ENCODE data around the gene IFT80. TPM values are rescaled to one million over a fixed set of nuclear protein-coding genes. Genes with fewer than 3 reads are reported as not detected.

The IFT80 gene
- total and polyA plus RNA-seq, 9 of the 15 experiments (the other 6 are each of a cell fraction or from before 2014, with no cell fraction given), result 6.7 to 21.1 (median 16.4) TPM

DNA sequence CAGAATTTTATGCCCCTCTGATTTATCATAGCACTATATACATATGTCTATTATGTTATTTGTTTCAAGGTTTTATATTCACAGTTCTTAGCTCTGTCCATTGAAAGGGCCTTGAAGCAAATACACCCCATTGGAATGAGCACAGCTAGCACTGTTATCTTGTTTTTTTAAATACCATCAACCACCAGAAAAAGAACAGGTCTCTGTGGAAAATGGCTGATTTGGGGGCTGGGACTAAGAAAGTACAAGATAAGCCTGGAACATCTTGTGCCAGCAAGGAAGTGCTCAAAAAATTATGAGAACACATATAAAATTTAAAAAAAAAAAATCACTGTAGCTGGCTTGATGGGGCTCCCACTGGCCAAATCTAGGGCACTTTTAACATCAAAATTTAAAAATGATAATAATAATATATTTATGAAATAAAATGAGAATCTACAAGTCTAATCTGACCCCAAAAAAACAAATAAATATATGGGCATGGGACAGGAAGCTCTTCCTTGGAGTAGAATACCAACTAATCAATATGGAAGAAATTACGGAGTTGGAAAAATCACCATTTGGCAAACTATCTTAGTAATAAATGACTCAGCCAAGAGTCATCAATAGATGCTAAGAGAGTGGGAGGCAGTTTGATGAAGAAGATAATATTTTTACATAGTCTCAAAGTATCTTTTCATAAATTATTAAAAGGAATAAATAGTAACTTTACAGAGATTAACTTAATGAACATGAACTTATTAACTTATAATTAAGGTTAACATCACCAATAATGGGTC lies 20.5 kb downstream of the IFT80 start:
- Histone ChIP-seq H3K4me1 (replicated peaks in 1 of 2; ENCODE audit: control insufficient read depth in 2 of 2, insufficient read depth in 2 of 2, low read length in 2 of 2) (no peaks in the 10 kb centered on the region; a peak in 1 of 5 replicates), H4K20me1 (replicated peaks; ENCODE audit: control insufficient read depth, insufficient read depth, low read length) (no peaks in the 10 kb centered on the region), H3K4me2 (ENCODE audit: insufficient read depth, low read length) (no peak overlapping the region), H3K27me3 (ENCODE audit: control insufficient read depth in 2 of 2, insufficient read depth in 2 of 2, low read length in 2 of 2) (no peaks in the 10 kb centered on the region), H3K36me3 (ENCODE audit: control insufficient read depth, insufficient read depth, low read length) (no peaks in the 10 kb centered on the region), H2AFZ (ENCODE audit: low read depth, low read length) (no peak overlapping the region), H3K79me2 (ENCODE audit: control insufficient read depth, insufficient read depth, low read length) (no peaks in the 10 kb centered on the region), H3K9me1 (ENCODE audit: control insufficient read depth, insufficient read depth, low read length) (no peaks in the 10 kb centered on the region), H3K4me3 (no peak overlapping the region), H3K9ac (ENCODE audit: insufficient read depth in 1 of 2, low read depth in 2 of 2, low read length in 2 of 2) (no peak overlapping the region), H3K27ac (ENCODE audit: extremely low read depth, low read depth, low read length) (no peak overlapping the region), H3K9me3 (replicated peaks; ENCODE audit: control insufficient read depth, insufficient read depth, low read depth, low read length) (no peaks in the 10 kb centered on the region)
- intact Hi-C loops (cut with micrococcal nuclease), result no loop called here
- 80% methylated on average over 1 of the region's 1 CpG for WGBS (ENCODE audit: insufficient coverage, low coverage, missing lambda C conversion rate)
- FAIRE-seq (no peak), ATAC-seq (no peak), DNase-seq (ENCODE audit: extremely low read depth in 1 of 4, low spot score in 3 of 4) (no peak)
- BruUV-seq (replicated peaks), result no TSS peak
- ChIA-PET POLR2A (interaction anchor here (0.6 to 0.9 kb wide), 2 partner anchors 21 to 25 kb away, joined by 3 read pairs; no protein-coding TSS in a partner anchor), CTCF (ENCODE audit: low intra/inter-chr PET ratio) (no interaction called here)
- in situ Hi-C loops (cut with MboI), result no loop called here
- TF ChIP-seq ZNF76 (CRISPR knock-in tag; IDR thresholded peaks at IDR 0.05; ENCODE audit: borderline replicate concordance) (no peak), TBP (optimal IDR thresholded peaks at IDR 0.05; ENCODE audit: low read depth, low read length) (no peak), HNRNPLL (IDR thresholded peaks at IDR 0.05; ENCODE audit: low read depth, low read length, poor library complexity, severe bottlenecking) (no peak), RBM15 (IDR thresholded peaks at IDR 0.05; ENCODE audit: insufficient read depth, low read length) (no peak), GATAD2B (IDR thresholded peaks at IDR 0.05; ENCODE audit: borderline replicate concordance) (no peak), DDX20 (tag; IDR thresholded peaks at IDR 0.05; ENCODE audit: low read depth) (no peak), ZNF175 (CRISPR knock-in tag; IDR thresholded peaks at IDR 0.05; ENCODE audit: low read depth) (no peak), NCOA1 (IDR thresholded peaks at IDR 0.05; ENCODE audit: low read depth) (no peak), ZNF217 (CRISPR knock-in tag; IDR thresholded peaks at IDR 0.05) (no peak)
- TF ChIP-seq, protein P1, sequence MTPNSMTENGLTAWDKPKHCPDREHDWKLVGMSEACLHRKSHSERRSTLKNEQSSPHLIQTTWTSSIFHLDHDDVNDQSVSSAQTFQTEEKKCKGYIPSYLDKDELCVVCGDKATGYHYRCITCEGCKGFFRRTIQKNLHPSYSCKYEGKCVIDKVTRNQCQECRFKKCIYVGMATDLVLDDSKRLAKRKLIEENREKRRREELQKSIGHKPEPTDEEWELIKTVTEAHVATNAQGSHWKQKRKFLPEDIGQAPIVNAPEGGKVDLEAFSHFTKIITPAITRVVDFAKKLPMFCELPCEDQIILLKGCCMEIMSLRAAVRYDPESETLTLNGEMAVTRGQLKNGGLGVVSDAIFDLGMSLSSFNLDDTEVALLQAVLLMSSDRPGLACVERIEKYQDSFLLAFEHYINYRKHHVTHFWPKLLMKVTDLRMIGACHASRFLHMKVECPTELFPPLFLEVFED (CRISPR knock-in tag; conservative IDR thresholded peaks at IDR 0.05), result no peak
- TF ChIP-seq, protein P2, sequence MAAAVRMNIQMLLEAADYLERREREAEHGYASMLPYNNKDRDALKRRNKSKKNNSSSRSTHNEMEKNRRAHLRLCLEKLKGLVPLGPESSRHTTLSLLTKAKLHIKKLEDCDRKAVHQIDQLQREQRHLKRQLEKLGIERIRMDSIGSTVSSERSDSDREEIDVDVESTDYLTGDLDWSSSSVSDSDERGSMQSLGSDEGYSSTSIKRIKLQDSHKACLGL (CRISPR knock-in tag; IDR thresholded peaks at IDR 0.05; ENCODE audit: borderline replicate concordance, poor library complexity, severe bottlenecking), result no peak
- TF ChIP-seq, protein P3, sequence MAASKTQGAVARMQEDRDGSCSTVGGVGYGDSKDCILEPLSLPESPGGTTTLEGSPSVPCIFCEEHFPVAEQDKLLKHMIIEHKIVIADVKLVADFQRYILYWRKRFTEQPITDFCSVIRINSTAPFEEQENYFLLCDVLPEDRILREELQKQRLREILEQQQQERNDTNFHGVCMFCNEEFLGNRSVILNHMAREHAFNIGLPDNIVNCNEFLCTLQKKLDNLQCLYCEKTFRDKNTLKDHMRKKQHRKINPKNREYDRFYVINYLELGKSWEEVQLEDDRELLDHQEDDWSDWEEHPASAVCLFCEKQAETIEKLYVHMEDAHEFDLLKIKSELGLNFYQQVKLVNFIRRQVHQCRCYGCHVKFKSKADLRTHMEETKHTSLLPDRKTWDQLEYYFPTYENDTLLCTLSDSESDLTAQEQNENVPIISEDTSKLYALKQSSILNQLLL (CRISPR knock-in tag; IDR thresholded peaks at IDR 0.05; ENCODE audit: borderline replicate concordance), result no peak
- TF ChIP-seq, protein P4, sequence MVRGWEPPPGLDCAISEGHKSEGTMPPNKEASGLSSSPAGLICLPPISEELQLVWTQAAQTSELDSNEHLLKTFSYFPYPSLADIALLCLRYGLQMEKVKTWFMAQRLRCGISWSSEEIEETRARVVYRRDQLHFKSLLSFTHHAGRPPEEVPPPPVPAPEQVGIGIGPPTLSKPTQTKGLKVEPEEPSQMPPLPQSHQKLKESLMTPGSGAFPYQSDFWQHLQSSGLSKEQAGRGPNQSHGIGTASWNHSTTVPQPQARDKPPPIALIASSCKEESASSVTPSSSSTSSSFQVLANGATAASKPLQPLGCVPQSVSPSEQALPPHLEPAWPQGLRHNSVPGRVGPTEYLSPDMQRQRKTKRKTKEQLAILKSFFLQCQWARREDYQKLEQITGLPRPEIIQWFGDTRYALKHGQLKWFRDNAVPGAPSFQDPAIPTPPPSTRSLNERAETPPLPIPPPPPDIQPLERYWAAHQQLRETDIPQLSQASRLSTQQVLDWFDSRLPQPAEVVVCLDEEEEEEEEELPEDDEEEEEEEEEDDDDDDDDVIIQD (CRISPR knock-in tag; IDR thresholded peaks at IDR 0.05), result no peak

Data from K562 (cell line).